ENCODE data around the gene TMEM272. TPM values are rescaled to one million over a fixed set of nuclear protein-coding genes. Genes with fewer than 3 reads are reported as not detected.

The TMEM272 gene
- polyA plus RNA-seq, 1 donor (not counting 4 experiments of a cell fraction or from before 2014, with no cell fraction given) = not detected

- dilution Hi-C loops (cut with MboI; ENCODE audit: extremely low pct_ligation_motif_present, low sequenced_read_pairs) = no loop called here
- Histone ChIP-seq H3K36me3 (ENCODE audit: control insufficient read depth in 2 of 2, extremely low read depth in 1 of 2, insufficient read depth in 2 of 2, low read length in 2 of 2) (no peaks in the 10 kb centered on the region), H3K4me1 (ENCODE audit: control insufficient read depth, extremely low read depth, insufficient read depth, low read length) (peaks cover 25% of the 10 kb centered on the region), H3K4me2 (ENCODE audit: control insufficient read depth, extremely low read depth, insufficient read depth, low read depth, low read length) (peak within 1 kb of the TSS; percentile 94), H4K20me1 (ENCODE audit: control insufficient read depth, extremely low read depth, insufficient read depth, low read length) (no peaks in the 10 kb centered on the region), H3K79me2 (ENCODE audit: control insufficient read depth, insufficient read depth, low read length) (no peaks in the 10 kb centered on the region), H3K9me1 (ENCODE audit: control insufficient read depth, extremely low read depth, insufficient read depth, low read length) (no peaks in the 10 kb centered on the region), H2AFZ (ENCODE audit: control insufficient read depth, low read length) (peak within 1 kb of the TSS; percentile 94), H3K27me3 (ENCODE audit: control insufficient read depth, extremely low read depth, insufficient read depth, low read length) (no peaks in the 10 kb centered on the region), H3K9me3 (ENCODE audit: control insufficient read depth, low read depth, low read length) (no peaks in the 10 kb centered on the region), H3K27ac (ENCODE audit: control insufficient read depth, insufficient read depth, low read length) (peak within 1 kb of the TSS; percentile 87), H3K9ac (ENCODE audit: control insufficient read depth, extremely low read depth, insufficient read depth, low read length) (peak within 1 kb of the TSS; percentile 90), H3K4me3 (ENCODE audit: control insufficient read depth in 2 of 3, extremely low read depth in 1 of 3, insufficient read depth in 2 of 3, low read depth in 1 of 3, low read length in 3 of 3) (peak within 1 kb of the TSS; percentile 65 to 79 (median 77))
- peak; percentile 46 for DNase-seq (ENCODE audit: low read depth, low spot score)
- TF ChIP-seq EZH2 (IDR thresholded peaks at IDR 0.05; ENCODE audit: low read length) (no peak), CTCF (optimal IDR thresholded peaks at IDR 0.05 in 1 of 3, IDR thresholded peaks at IDR 0.05 in 1 of 3, conservative IDR thresholded peaks at IDR 0.05 in 1 of 3; ENCODE audit: extremely low read depth in 1 of 3, insufficient read depth in 2 of 3, low read length in 3 of 3) (no peak)
- FAIRE-seq = no peak
These were observed 41.3 kb downstream of the TMEM272 start, which contains the start of gene DHRS12 for GRCh38 chr13:51803422-51804294. TSS of gene DHRS12 (minus strand) at chr13:51804163. CDS start at chr13:51799659, 4,504 bp downstream.

GRCh38 chr13:51802631-51803418 is 42.2 kb downstream of the TMEM272 start:
- Histone ChIP-seq H3K9ac (ENCODE audit: control insufficient read depth, extremely low read depth, insufficient read depth, low read length) (peak overlapping the region; percentile 90), H3K27me3 (ENCODE audit: control insufficient read depth, extremely low read depth, insufficient read depth, low read length) (no peaks in the 10 kb centered on the region), H3K4me2 (ENCODE audit: control insufficient read depth, extremely low read depth, insufficient read depth, low read depth, low read length) (peak overlapping the region; percentile 94), H3K4me3 (ENCODE audit: control insufficient read depth in 2 of 3, extremely low read depth in 1 of 3, insufficient read depth in 2 of 3, low read depth in 1 of 3, low read length in 3 of 3) (peak overlapping the region; percentile 65 to 79 (median 77)), H4K20me1 (ENCODE audit: control insufficient read depth, extremely low read depth, insufficient read depth, low read length) (no peaks in the 10 kb centered on the region), H3K79me2 (ENCODE audit: control insufficient read depth, insufficient read depth, low read length) (no peaks in the 10 kb centered on the region), H3K9me3 (ENCODE audit: control insufficient read depth, low read depth, low read length) (no peaks in the 10 kb centered on the region), H3K4me1 (ENCODE audit: control insufficient read depth, extremely low read depth, insufficient read depth, low read length) (peaks cover 25% of the 10 kb centered on the region), H3K9me1 (ENCODE audit: control insufficient read depth, extremely low read depth, insufficient read depth, low read length) (no peaks in the 10 kb centered on the region), H3K36me3 (ENCODE audit: control insufficient read depth in 2 of 2, extremely low read depth in 1 of 2, insufficient read depth in 2 of 2, low read length in 2 of 2) (no peaks in the 10 kb centered on the region), H3K27ac (ENCODE audit: control insufficient read depth, insufficient read depth, low read length) (peak overlapping the region; percentile 87), H2AFZ (ENCODE audit: control insufficient read depth, low read length) (no peak overlapping the region)
- no peak for TF ChIP-seq CTCF (optimal IDR thresholded peaks at IDR 0.05 in 1 of 3, IDR thresholded peaks at IDR 0.05 in 1 of 3, conservative IDR thresholded peaks at IDR 0.05 in 1 of 3; ENCODE audit: extremely low read depth in 1 of 3, insufficient read depth in 2 of 3, low read length in 3 of 3)
- TF ChIP-seq EZH2 (IDR thresholded peaks at IDR 0.05; ENCODE audit: low read length) = no peak
- FAIRE-seq (no peak), DNase-seq (ENCODE audit: low read depth, low spot score) (no peak)
- dilution Hi-C loops (cut with MboI; ENCODE audit: extremely low pct_ligation_motif_present, low sequenced_read_pairs) = no loop called here
